Lung (tissue), 12 donors: ENCODE data around the gene FLYWCH2. TPM values are rescaled to one million over a fixed set of nuclear protein-coding genes. Genes with fewer than 3 reads are reported as not detected.

Source experiments
- ATAC-seq: fragments of 200-7000 bp; cut with Tn5 transposase; one replicate; pipeline ENCODE4 v1.9.1; 2020; ENCODE audit warnings: moderate number of reproducible peaks; ENCODE audit not compliant: insufficient read depth, low FRiP score
- DNase-seq, 3 donors: peaks; one replicate each; pipeline ENCODE4 v3.0.0-alpha.2; 2013 to 2017
- H3K27ac ChIP-seq, 2 donors: one replicate each; pipeline ENCODE4 v1.5.1; 2013; ENCODE audit warnings: mild to moderate bottlenecking in 2 of 2, moderate library complexity in 2 of 2, control low read depth in 1 of 2, inconsistent platforms in 1 of 2, low read depth in 1 of 2, low read length in 1 of 2
- H3K27me3 ChIP-seq, 3 donors: one replicate each; pipeline ENCODE4 v1.5.1; 2013; ENCODE audit warnings: low read length in 2 of 3; ENCODE audit not compliant: control insufficient read depth in 3 of 3, insufficient read depth in 3 of 3
- H3K36me3 ChIP-seq, 4 donors: one replicate each; pipeline ENCODE4 v1.5.1; 2013; ENCODE audit warnings: low read length in 4 of 4, mild to moderate bottlenecking in 1 of 4, moderate library complexity in 1 of 4; ENCODE audit not compliant: control insufficient read depth in 4 of 4, insufficient read depth in 4 of 4
- H3K4me1 ChIP-seq, 5 donors: one replicate each; pipeline ENCODE4 v1.5.1; 2013; ENCODE audit warnings: low read length in 5 of 5, mild to moderate bottlenecking in 2 of 5, moderate library complexity in 1 of 5; ENCODE audit not compliant: control insufficient read depth in 5 of 5, insufficient read depth in 5 of 5
- H3K4me3 ChIP-seq: one replicate; pipeline ENCODE4 v1.5.1; 2013; ENCODE audit warnings: mild to moderate bottlenecking, control low read depth, moderate library complexity
- H3K9ac ChIP-seq, 2 donors: one replicate each; pipeline ENCODE4 v1.5.1; 2013; ENCODE audit warnings: low read length in 2 of 2, control low read depth in 1 of 2; ENCODE audit not compliant: insufficient read depth in 1 of 2
- H3K9me3 ChIP-seq, 4 donors: one replicate each; pipeline ENCODE4 v1.5.1; 2013; ENCODE audit warnings: low read length in 3 of 4, mild to moderate bottlenecking in 1 of 4, moderate library complexity in 1 of 4; ENCODE audit not compliant: control insufficient read depth in 4 of 4, insufficient read depth in 3 of 4
- WGBS, 2 donors: extraction: QIAGEN DNeasy Blood & Tissue Kit; methylation state at CpG; one replicate each; pipeline ENCODE4 v1.1.7; 2013; 5-methylcytosine and 5-hydroxymethylcytosine counted together
- polyA plus RNA-seq, 2 donors: library from polyadenylated mRNA; stranded (reverse); fragments of 200-250 nt; gene quantifications; one replicate each; pipeline ENCODE4 v1.2.1, GENCODE V29; 2013
- total RNA-seq, 2 donors: library from RNA; depleted of rRNA in 1 of 2; stranded (reverse); fragments of >200 nt in 1 of 2; gene quantifications; one replicate each; pipeline ENCODE4 v1.2.1, GENCODE V29; 2014 to 2021
- TF ChIP-seq, protein P1 (sequence below): IDR thresholded peaks from 2 replicates; pipeline ENCODE4 v1.5.1; 2012; ENCODE audit warnings: mild to moderate bottlenecking; ENCODE audit errors: control extremely low read depth, extremely low read depth
- donor health status: control.
- donor health status: control.
- donor health status: Bipolar disorder and iron deficiency.
- donor health status: healthy.
- donor health status: DM: yes; HTN: yes; CAD: no.

FLYWCH2 gene
- total and polyA plus RNA-seq, 4 donors: 26.7 to 40.6 (median 39.2) TPM

DNA sequence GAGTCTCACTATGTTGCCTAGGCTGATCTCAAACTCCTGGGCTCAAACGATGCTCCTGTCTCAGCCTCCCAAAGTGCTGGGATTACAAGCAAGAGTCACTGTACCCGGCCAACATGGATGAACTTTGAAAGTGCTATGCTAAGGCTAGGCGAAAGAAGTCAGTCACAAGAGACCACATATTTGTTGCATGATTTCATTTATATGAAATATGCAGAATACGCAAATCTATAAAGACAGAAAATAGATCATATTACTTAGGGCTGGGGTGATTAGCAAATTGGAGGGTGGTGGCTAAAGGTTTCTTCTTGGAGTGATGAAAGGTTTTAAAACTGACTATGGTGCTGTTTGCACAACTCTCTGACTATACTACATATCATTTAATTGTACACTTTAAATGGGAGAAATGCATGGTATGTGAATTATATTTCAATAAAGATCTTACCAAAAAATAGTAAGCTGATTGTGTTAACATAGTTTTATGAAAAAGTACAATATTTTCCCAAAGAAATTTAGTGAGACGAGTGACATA, 27.5 kb downstream of the FLYWCH2 start:
- peaks cover 0 to 11% (median 7%) of the 10 kb centered on the region in 5 donors for H3K4me1 ChIP-seq
- no peak overlapping the region for H3K4me3 ChIP-seq
- no peak for ATAC-seq
- H3K27ac ChIP-seq: no peak overlapping the region
- 65 to 76% methylated on average over 5 of the region's 5 CpGs for WGBS, 2 donors
- TF ChIP-seq, protein P1, sequence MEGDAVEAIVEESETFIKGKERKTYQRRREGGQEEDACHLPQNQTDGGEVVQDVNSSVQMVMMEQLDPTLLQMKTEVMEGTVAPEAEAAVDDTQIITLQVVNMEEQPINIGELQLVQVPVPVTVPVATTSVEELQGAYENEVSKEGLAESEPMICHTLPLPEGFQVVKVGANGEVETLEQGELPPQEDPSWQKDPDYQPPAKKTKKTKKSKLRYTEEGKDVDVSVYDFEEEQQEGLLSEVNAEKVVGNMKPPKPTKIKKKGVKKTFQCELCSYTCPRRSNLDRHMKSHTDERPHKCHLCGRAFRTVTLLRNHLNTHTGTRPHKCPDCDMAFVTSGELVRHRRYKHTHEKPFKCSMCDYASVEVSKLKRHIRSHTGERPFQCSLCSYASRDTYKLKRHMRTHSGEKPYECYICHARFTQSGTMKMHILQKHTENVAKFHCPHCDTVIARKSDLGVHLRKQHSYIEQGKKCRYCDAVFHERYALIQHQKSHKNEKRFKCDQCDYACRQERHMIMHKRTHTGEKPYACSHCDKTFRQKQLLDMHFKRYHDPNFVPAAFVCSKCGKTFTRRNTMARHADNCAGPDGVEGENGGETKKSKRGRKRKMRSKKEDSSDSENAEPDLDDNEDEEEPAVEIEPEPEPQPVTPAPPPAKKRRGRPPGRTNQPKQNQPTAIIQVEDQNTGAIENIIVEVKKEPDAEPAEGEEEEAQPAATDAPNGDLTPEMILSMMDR: no peak
- peaks cover 0 to 7% (median 5%) of the 10 kb centered on the region in 4 donors for H3K36me3 ChIP-seq
- H3K9me3 ChIP-seq: no peaks in the 10 kb centered on the region
- no peak for DNase-seq
- H3K27me3 ChIP-seq: no peaks in the 10 kb centered on the region
- no peak overlapping the region for H3K9ac ChIP-seq

DNA sequence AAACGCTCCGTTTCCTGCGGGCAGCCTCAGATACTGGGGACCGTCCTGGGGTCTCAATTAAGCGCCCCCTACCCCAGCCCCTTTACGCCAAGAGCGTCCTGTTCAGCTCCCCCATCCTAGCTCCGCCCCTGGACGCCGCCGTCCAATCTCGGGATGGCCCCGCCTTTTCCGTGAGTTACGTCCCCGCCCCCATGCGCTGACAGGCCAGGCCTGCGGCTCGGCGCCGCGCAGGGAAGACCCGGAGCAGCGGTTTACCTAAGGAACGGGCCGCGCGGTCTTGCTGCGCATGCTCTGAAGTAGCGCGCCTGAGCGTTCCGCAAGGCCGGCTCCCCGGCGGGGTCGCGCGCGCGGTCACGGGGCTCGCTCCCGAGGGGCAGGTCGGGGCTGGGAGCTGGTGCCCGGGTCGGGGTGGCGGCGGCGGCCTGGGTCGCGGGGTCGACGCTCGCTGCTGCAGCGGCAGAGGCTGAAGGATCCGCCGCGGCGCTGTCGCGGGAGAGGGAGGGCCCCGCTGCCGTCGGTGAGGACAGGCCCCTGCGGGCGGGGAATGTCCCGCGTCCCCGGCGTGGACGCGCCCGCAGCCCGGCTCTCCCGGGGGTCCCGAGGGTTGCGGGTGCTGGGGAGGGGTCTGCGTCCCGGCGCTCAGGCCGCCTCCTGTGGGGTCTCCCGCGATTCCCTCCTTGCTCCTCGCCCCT, 28.8 kb downstream of the FLYWCH2 start, which contains the start of gene FLYWCH1:
Gene FLYWCH1, plus strand, starts transcription at position 294 of the 692 bp plus-strand sequence. CDS start 17,755 bp downstream, outside the sequence.
- peaks cover 0 to 12% (median 7%) of the 10 kb centered on the region in 4 donors for H3K36me3 ChIP-seq
- H3K4me3 ChIP-seq: peak within 1 kb of the TSS; percentile 85
- DNase-seq (peak; percentile 98 to 99 (median 98)), ATAC-seq (peak; percentile 98)
- H3K27me3 ChIP-seq: no peaks in the 10 kb centered on the region
- H3K9ac ChIP-seq: peak within 1 kb of the TSS; percentile 37 to 91
- TF ChIP-seq, protein P1: no peak
- WGBS, 2 donors: 0 to 1% methylated on average over 65 to 85 of the region's 85 CpGs
- no peaks in the 10 kb centered on the region for H3K9me3 ChIP-seq
- peaks cover 0 to 11% (median 7%) of the 10 kb centered on the region in 5 donors for H3K4me1 ChIP-seq
- H3K27ac ChIP-seq: peak within 1 kb of the TSS; percentile 93 to 95

DNA sequence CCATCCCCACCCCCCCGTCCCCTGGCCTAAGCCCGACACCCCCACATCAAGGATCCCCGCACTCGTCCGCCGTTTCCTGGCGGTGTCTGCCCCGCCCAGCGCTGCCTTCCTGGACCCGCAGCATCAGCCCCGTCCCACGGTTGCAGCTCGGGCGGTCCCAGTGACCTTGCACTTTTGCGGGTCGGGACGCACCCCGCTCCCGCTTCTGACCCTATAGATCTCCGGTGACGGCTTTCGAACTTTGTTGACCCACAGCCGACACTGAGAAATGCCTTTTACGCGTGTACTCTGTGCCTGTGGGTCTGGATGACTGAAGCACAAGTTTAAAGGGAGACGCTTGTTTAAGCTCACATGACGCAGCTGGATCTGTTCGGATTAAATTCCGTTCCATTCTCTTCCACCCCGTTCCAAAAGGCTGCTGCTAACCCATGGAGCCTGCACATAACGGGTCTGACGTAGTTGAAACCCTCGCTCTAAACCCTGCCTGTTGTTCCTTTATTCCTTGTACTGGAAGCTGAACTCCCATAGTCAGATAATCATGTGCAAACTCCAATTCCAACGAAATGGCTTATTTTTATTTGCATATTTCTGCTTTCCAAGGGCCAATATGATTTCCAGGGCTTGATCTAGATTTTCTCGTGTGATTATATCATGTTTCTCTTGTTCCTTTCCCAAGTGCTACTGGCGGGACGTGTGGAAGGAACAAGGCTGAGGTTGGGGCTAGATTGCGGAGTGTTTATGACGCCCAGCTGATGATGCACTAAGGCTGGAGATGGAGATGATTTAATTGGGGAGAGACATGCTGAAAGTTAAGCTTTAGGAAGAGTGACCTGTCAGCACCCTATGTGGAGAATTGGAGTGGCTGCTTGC, 29.6 kb downstream of the FLYWCH2 start:
- Histone ChIP-seq H3K27ac (peak overlapping the region; percentile 93 to 95), H3K4me3 (peak overlapping the region; percentile 85), H3K36me3 (peaks cover 0 to 12% (median 7%) of the 10 kb centered on the region in 4 donors), H3K4me1 (peaks cover 0 to 11% (median 7%) of the 10 kb centered on the region in 5 donors), H3K27me3 (no peaks in the 10 kb centered on the region), H3K9ac (peak overlapping the region in 1 of 2 donors; percentile 91), H3K9me3 (no peaks in the 10 kb centered on the region)
- TF ChIP-seq, protein P1: no peak
- ATAC-seq: no peak
- WGBS, 2 donors: 4 to 6% methylated on average over 39 of the region's 39 CpGs
- peak; percentile 56 to 81 (median 80) for DNase-seq
